HTR-8/SVneo (cell line): Measurements from ENCODE around the gene PLPP2.

Experiments used
- DNase-seq: peaks from one replicate; pipeline ENCODE4 v3.0.0; 2011; ENCODE audit warnings: low spot score, mixed read lengths; ENCODE audit not compliant: insufficient read length
- FAIRE-seq: peaks from 2 replicates; lab custom pipeline; 2011; peaks lifted over from hg19 to GRCh38; lab: Jason Lieb, UNC

The PLPP2 gene

DNA sequence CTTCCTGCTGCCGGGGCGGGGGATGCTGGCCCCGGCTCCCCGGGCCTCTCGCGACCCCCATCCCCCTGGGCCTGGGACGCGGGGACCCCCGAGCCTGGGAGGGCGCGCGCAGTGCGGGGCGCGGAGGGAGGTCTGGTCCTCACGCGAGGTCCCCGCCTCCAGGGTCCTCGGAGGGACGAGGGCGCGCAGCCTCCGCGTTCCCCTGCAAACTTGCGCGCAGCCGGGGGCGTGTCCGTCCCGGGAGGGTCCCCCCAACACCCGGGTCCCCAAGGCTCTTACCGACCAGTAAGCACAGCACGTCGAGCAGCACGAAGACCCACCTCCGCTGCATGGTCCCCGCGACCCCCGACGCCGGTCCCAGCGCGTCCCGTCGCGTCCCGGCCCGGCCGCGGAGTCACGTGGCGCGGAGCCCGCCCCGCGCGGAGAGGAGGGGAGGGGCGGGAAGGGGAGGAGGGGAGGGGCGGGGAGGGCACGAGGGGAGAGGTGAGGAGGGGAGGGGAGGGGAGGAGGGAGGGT, at the start of gene PLPP2:
Gene PLPP2 (minus strand): TSS at position 398 of the 516 bp plus-strand sequence. CDS start 67 bp downstream, at position 331.
- DNase-seq = peak; percentile 37
- no peak for FAIRE-seq

DNA sequence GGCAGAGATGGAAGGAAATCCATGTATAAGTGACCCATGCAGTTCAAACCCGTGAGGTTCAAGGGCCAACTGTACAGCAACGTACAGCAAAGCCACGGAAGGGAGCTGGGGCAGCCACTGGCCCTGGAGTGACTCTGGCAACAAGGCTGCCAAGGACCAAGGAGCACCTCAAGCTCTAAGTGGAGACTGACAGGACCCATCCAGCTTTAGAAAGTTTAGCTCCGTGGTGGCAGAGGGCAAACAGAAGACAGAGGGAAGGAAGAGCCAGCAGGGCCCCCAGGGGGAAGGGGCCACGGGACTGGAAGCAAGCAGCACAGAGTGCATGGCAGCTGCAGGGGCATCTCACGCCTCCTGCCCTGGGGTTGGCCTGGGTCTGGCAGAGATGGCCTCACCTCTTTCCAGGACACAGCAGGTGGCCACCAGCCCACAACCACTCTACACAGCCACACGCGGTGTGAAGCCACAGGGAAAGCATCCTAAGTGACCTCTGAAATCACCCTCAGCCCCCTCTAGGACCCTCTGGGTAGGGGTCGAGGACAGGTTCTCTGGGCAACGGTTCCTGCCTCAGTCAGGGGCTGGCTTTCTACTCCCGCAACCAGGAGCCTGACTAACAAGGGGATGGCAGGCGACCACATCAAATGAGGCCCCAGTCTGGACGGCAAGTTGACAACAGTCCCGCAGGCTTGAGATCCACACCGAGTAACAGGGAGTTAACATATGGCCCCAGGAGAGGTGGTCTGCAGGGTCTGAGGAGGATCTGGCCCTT, 49.6 kb upstream of the PLPP2 start:
- FAIRE-seq (no peak), DNase-seq (no peak)

DNA sequence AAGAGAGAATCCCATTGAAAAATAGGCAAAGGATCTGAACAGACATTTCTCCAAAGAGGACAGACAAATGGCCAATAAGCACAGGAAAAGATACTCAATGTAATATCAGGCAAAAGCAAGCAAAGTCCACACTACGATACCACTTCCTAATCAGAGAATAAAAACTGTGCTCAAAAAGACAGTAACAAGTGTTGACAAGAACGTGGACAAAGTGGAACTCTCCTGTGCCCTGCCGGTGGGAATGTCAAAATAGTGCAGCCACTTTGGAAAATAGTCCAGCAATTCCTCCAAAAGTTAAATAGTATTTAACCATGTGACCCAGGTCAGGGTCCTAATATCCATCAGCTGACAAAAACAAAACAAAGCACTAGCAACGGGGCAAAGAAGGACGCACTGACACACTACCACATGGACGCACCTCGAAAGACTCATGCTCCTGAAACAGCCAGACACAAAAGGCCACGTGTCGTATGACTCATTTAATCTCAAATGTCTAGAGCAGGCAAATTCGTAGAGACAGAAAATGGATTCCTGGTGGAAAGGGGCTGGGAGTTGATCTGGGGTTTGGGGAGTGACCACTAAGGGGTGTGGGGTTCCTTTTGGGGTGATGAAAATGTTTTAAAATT, 48.2 kb upstream of the PLPP2 start:
- FAIRE-seq = no peak
- no peak for DNase-seq

DNA sequence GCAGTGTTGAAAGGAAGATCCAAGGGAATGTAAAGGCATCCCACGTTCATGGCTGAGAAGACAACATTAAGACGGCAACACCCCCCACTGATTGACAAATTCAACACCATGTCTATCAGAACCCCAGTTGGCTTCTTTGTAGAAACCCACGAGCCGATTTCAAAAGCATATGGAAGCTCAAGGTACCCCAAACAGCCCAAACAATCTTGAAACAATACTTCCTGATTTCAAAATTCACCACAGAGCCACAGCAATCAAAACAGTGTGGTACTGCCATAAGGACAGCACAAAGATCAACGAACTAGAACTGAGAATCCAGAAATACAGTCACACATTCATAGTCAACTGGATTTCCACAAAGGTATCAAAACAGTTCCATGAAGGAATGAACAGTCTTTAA, 47.2 kb upstream of the PLPP2 start:
- FAIRE-seq = no peak
- DNase-seq = no peak

GRCh38 chr19:336067-336614, 44.9 kb upstream of the PLPP2 start:
- no peak for DNase-seq
- no peak for FAIRE-seq

DNA sequence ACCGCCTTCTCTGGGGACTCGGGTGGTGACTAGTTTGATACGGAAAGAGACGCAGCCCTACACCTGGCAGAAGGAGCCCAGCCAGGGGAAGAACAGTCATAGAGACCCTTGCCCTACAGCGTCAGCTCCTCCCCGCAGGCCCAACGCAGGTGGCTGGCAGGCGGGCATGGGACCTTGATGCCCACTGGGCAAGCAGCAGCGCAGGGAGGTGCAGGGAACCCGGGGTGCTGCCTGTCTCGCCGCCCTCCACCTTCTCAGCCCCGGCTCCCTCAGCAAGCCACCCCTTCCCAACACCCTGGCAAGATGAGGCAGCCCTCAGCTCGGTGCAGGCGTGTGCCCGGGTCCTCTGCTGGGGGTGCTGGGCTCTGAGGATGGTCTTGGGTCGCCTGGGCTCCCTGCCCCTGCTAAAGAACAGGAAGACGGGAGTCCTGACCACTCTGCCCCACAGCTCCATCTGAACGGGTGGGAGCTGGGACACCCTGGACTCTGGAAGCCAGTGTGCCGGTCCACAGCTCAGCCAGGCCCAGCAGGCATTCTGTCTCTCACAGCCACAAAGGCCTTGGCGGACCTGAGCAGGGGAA, 44.4 kb upstream of the PLPP2 start:
- FAIRE-seq = no peak

GRCh38 chr19:335072-335471, 43.9 kb upstream of the PLPP2 start:
- DNase-seq (no peak), FAIRE-seq (no peak)

More for the DNA sequence above, 44.4 kb upstream of the PLPP2 start:
- no peak for DNase-seq

- no peak for FAIRE-seq
- no peak for DNase-seq
Observed at GRCh38 chr19:334296-335071, 43.3 kb upstream of the PLPP2 start.

GRCh38 chr19:330503-330902, 39.3 kb upstream of the PLPP2 start:
- FAIRE-seq (no peak), DNase-seq (no peak)

DNA sequence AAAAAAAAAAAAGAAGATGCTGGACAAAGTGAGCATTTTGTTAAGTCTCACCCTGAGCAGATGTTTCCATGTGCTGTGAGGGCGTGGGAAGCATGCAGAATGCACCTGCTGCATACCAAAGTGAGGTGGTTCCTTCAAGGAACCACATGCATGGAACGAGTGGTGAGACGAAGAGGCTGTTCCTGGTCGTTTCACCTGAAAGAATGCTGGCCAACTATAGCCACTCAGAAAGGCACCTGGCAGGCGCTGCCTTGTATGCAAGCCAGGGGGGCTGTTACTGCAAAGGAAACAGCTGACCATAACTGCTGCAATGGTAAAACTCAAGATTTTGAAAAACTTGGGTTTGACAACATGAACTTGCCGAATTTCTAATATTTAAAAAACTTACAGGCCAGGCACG, 38.7 kb upstream of the PLPP2 start:
- FAIRE-seq = no peak
- DNase-seq = no peak

GRCh38 chr19:328025-328505, 36.9 kb upstream of the PLPP2 start:
- no peak for DNase-seq
- no peak for FAIRE-seq

- DNase-seq (no peak), FAIRE-seq (no peak)
Observed at GRCh38 chr19:327291-328024, 36.3 kb upstream of the PLPP2 start.

DNA sequence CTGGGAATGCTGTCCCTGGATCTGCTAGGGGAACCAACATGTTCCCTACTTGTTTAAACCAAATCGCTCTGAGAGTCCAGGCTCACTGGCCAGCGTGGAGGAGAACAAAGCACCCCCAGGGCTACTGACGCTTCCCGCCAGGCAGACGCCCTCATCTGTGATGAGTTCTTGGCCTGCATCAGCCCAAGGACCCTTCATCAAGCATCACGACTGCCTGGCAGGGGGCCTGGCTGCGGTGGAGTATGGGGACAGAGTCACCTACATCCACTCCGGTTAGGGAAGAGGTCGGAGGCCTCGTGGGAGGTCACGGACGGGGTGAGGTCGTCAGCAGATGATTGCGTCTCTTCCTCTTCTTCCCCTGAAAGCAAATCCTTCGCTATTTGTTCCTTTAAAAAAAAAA, 35.7 kb upstream of the PLPP2 start:
- DNase-seq (no peak), FAIRE-seq (no peak)

DNA sequence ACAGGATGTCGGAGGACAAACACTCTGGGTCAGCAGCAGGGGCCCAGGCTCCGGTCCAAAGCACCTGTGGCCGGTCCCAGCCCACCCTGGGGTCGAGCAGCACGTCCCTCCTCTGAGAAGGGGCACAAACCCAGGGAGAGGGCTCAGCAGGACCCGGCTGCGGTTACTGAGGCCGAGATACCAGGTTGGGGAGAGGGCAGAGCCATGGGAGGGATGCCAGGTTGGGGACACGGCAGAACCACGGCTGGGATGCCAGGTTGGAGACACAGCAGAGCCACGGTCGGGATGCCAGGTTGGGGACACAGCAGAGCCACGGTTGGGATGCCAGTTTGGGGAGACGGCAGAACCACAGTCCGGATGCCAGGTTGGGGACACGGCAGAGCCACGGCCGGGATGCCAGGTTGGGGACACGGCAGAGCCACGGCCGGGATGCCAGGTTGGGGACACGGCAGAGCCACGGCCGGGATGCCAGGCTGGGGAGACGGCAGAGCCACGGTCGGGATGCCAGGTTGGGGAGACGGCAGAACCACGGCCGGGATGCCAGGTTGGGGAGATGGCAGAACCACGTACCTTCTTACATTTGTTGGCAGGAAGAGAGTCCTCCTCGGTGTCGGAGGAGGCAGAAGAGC, 34.8 kb upstream of the PLPP2 start:
- no peak for FAIRE-seq
- no peak for DNase-seq

DNA sequence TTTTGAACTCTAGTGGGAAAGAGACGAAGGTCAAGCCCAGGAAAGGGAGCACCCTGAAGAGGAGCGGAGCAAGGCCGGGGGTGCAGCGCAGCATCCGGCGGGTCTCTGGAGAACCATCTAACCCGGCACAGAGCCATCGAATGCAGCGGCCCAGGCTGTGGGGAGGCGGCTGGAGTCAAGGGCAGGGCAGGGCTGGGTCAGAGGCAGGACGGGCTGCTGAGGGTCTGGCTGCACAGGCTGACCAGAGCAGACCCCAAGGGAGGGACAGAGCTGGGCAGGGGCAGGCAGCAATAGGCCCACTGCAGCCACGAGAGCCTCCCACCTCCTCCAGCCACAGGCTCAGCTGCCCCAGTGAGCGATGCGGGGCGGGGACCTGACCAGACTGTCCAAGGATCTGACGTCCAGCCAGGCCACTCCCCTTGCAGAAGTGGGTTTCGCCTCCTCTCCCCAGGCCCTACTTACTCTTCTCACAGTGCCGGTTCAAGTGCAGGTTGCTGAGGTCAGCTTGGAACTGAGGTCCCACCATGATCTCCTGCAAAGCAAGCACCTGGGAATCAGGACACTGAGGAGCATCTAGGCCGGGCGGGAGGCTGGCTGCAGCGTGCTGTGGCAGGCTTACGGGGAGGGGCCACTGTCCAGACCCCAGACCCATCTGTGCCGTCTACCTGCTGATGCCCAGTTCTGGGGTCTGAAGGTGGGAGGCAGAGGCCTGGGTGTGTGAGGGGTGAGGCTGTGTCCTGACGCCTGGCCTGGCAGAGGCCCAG, 34.2 kb upstream of the PLPP2 start:
- DNase-seq = no peak
- FAIRE-seq = no peak

DNA sequence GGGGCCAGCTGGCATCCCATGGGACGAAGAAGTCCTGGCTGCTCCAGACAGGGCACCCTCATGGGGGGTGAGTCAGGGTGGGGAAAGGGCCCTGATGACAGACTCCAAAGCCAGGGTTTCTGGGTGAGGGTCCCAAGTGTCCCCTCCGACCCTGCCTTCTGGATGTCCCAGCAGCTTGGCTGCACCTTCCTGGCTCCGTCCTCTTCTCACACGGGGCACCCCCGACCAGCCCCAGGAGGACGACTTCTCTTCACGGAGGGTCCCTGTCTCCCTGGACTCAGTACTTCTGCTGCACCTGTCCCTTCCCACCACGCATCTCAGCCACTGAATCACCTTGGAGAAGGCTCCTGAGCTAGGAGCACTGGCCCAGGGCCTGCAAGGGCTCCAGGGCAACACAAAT, 33.5 kb upstream of the PLPP2 start:
- FAIRE-seq = no peak
- no peak for DNase-seq

- FAIRE-seq = peak; percentile 33
- no peak for DNase-seq
Observed at GRCh38 chr19:322616-323015, 31.4 kb upstream of the PLPP2 start.

DNA sequence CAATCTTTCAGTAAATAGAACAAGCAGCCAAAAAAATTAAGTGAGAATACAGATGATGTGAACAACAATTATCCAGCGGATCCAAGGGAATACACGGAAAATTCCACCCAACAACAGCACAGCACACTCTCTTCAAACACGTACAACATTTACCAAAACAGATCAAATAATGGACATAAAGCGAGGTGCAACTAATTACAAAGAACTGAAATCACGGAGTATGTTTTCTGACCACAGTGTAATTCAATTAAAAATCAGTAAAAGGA, 27.2 kb upstream of the PLPP2 start:
- DNase-seq (no peak), FAIRE-seq (no peak)
